Neural cell (in vitro differentiated cells): ENCODE results near the gene MGAT4C. TPM values are rescaled to one million over a fixed set of nuclear protein-coding genes. Genes with fewer than 3 reads are reported as not detected.

Source experiments
- H2AFZ ChIP-seq: fragments of 200-600, 300-800 bp; sonication (generic), shearing (Covaris generic); 2 replicates; pipeline ENCODE4 v1.6.0; 2014; ENCODE audit warnings: low read depth, mild to moderate bottlenecking, antibody characterized with exemption, low read length, moderate library complexity
- H3F3A ChIP-seq: fragments of 200-600 bp; shearing (Covaris generic); 2 replicates; pipeline ENCODE4 v1.6.1; 2016; ENCODE audit warnings: mild to moderate bottlenecking, moderate library complexity, mixed read lengths, antibody characterized with exemption, low read length; ENCODE audit not compliant: insufficient read depth, poor library complexity, severe bottlenecking
- H3K27ac ChIP-seq: fragments of 200-600, 300-800 bp; sonication (generic), shearing (Covaris generic); 2 replicates; pipeline ENCODE4 v1.5.1; 2014; ENCODE audit warnings: mild to moderate bottlenecking, low read length, moderate library complexity
- H3K27me3 ChIP-seq: fragments of 300-800, 200-600 bp; sonication (generic), shearing (Covaris generic); 2 replicates; pipeline ENCODE4 v1.6.0; 2014; ENCODE audit warnings: mild to moderate bottlenecking, low read depth, low read length, moderate library complexity; ENCODE audit not compliant: insufficient read depth
- H3K36me3 ChIP-seq: fragments of 300-800, 200-600 bp; sonication (generic), shearing (Covaris generic); 2 replicates; pipeline ENCODE4 v1.5.1; 2014; ENCODE audit warnings: mild to moderate bottlenecking, antibody characterized with exemption, low read length, moderate library complexity; ENCODE audit not compliant: insufficient read depth
- H3K4me2 ChIP-seq: fragments of 300-800, 200-600 bp; sonication (generic), shearing (Covaris generic); 2 replicates; pipeline ENCODE4 v1.6.0; 2014; ENCODE audit warnings: mild to moderate bottlenecking, low read length
- H3K4me3 ChIP-seq: fragments of 300-800, 200-600 bp; sonication (generic), shearing (Covaris generic); 2 replicates; pipeline ENCODE4 v1.5.1; 2014; ENCODE audit warnings: mild to moderate bottlenecking, low read length, moderate library complexity
- H3K79me2 ChIP-seq: fragments of 200-600 bp; shearing (Covaris generic); replicated peaks from 2 replicates; pipeline ENCODE4 v1.6.0; 2014; ENCODE audit warnings: mild to moderate bottlenecking, low read length, moderate library complexity; ENCODE audit not compliant: insufficient read depth
- H3K9ac ChIP-seq: fragments of 300-800, 200-600 bp; sonication (generic), shearing (Covaris generic); 2 replicates; pipeline ENCODE4 v1.6.1; 2016; ENCODE audit warnings: mild to moderate bottlenecking, low read length, mixed read lengths
- H3K9me2 ChIP-seq: fragments of 200-600 bp; shearing (Covaris generic); 2 replicates; pipeline ENCODE4 v1.6.1; 2016; ENCODE audit warnings: mild to moderate bottlenecking, low read length, mixed read lengths; ENCODE audit not compliant: insufficient read depth
- H3K9me3 ChIP-seq: fragments of 200-600, 300-800 bp; sonication (generic), shearing (Covaris generic); 2 replicates; pipeline ENCODE4 v1.6.1; 2016; ENCODE audit warnings: mild to moderate bottlenecking, mixed run types, low read length, moderate library complexity, mixed read lengths
- H4K20me1 ChIP-seq: fragments of 200-600 bp; shearing (Covaris generic); 2 replicates; pipeline ENCODE4 v1.6.1; 2016; ENCODE audit warnings: mild to moderate bottlenecking, mixed run types; ENCODE audit not compliant: insufficient read depth
- CTCF ChIP-seq: fragments of 450-650 bp; IDR thresholded peaks from 2 replicates; pipeline ENCODE4 v1.5.1; 2014; ENCODE audit warnings: antibody characterized with exemption, mild to moderate bottlenecking, moderate library complexity; ENCODE audit not compliant: poor library complexity, severe bottlenecking
- EP300 ChIP-seq: fragments of 450-650 bp; conservative IDR thresholded peaks from 2 replicates; pipeline ENCODE4 v1.6.1; 2014; ENCODE audit warnings: antibody characterized with exemption, mild to moderate bottlenecking, moderate library complexity; ENCODE audit not compliant: poor library complexity, severe bottlenecking
- EZH2 ChIP-seq: fragments of 200-600, 300-800 bp; shearing (Covaris generic), sonication (generic); IDR thresholded peaks from 2 replicates; pipeline ENCODE4 v1.6.1; 2014; ENCODE audit warnings: antibody characterized with exemption, low read length, borderline replicate concordance, mild to moderate bottlenecking; ENCODE audit not compliant: insufficient read depth, poor library complexity, severe bottlenecking
- MXI1 ChIP-seq: fragments of 450-650 bp; conservative IDR thresholded peaks from 2 replicates; pipeline ENCODE4 v1.6.1; 2014; ENCODE audit warnings: antibody characterized with exemption, mild to moderate bottlenecking; ENCODE audit not compliant: poor library complexity, severe bottlenecking
- POLR2AphosphoS5 ChIP-seq: IDR thresholded peaks from 2 replicates; pipeline ENCODE4 v1.6.1; 2012
- RAD21 ChIP-seq: fragments of 450-650 bp; conservative IDR thresholded peaks from 2 replicates; pipeline ENCODE4 v1.6.1; 2014; ENCODE audit warnings: antibody characterized with exemption, mild to moderate bottlenecking, moderate library complexity
- REST ChIP-seq: IDR thresholded peaks from 2 replicates; pipeline ENCODE4 v1.6.1; 2012; ENCODE audit warnings: borderline replicate concordance
- SMC3 ChIP-seq: fragments of 450-650 bp; conservative IDR thresholded peaks from 2 replicates; pipeline ENCODE4 v1.6.1; 2014; ENCODE audit warnings: antibody characterized with exemption, mild to moderate bottlenecking, moderate library complexity; ENCODE audit not compliant: poor library complexity
- TAF1 ChIP-seq: IDR thresholded peaks from 2 replicates; pipeline ENCODE4 v1.6.1; 2012; ENCODE audit warnings: low read depth
- polyA plus RNA-seq: library from polyadenylated mRNA; depleted of rRNA; stranded (reverse); fragments of >200 nt; gene quantifications from 2 replicates; pipeline ENCODE4 v1.2.3, GENCODE V29; 2014

The MGAT4C gene
- polyA plus RNA-seq, 1 donor from 2014 or later: 20.7 TPM

- TF ChIP-seq SMC3 (no peak), REST (no peak), RAD21 (no peak), CTCF (no peak), POLR2AphosphoS5 (no peak), EP300 (no peak), MXI1 (no peak), EZH2 (no peak), TAF1 (no peak)
- no peaks in the 10 kb centered on the region for H3K27me3 ChIP-seq
Measured at GRCh38 chr12:86097161-86097560, 159.0 kb downstream of the MGAT4C start.

GRCh38 chr12:86091681-86092080 is 164.5 kb downstream of the MGAT4C start:
- Histone ChIP-seq H3K9me3 (no peaks in the 10 kb centered on the region), H2AFZ (no peak overlapping the region), H3K27me3 (no peaks in the 10 kb centered on the region), H3K27ac (peak overlapping the region; percentile 38), H3K4me2 (no peak overlapping the region), H3K9me2 (no peaks in the 10 kb centered on the region), H3K36me3 (no peaks in the 10 kb centered on the region), H4K20me1 (no peaks in the 10 kb centered on the region), H3F3A (no peaks in the 10 kb centered on the region), H3K4me3 (no peak overlapping the region), H3K9ac (peak overlapping the region; percentile 2), H3K79me2 (no peaks in the 10 kb centered on the region)
- no peak for TF ChIP-seq POLR2AphosphoS5
- TF ChIP-seq EP300: no peak
- no peak for TF ChIP-seq MXI1
- TF ChIP-seq SMC3: no peak
- no peak for TF ChIP-seq REST
- TF ChIP-seq EZH2: no peak
- TF ChIP-seq CTCF: no peak
- TF ChIP-seq TAF1: no peak
- no peak for TF ChIP-seq RAD21

More at GRCh38 chr12:86097161-86097560, 159.0 kb downstream of the MGAT4C start:
- Histone ChIP-seq H4K20me1 (no peaks in the 10 kb centered on the region), H3K9me3 (no peaks in the 10 kb centered on the region), H3K36me3 (no peaks in the 10 kb centered on the region), H3K4me2 (no peak overlapping the region), H3K9me2 (no peaks in the 10 kb centered on the region), H3K27ac (no peak overlapping the region), H3K4me3 (no peak overlapping the region), H3F3A (no peaks in the 10 kb centered on the region), H2AFZ (no peak overlapping the region), H3K9ac (no peak overlapping the region), H3K79me2 (no peaks in the 10 kb centered on the region)
